ENCODE results near the gene SBNO2.

Gene SBNO2

GRCh38 chr19:1091544-1092175, 82.4 kb downstream of the SBNO2 start:
- in situ Hi-C loops (cut with MboI; ENCODE audit: low sequenced_read_pairs) = no loop called here

- in situ Hi-C loops (cut with MboI; ENCODE audit: low sequenced_read_pairs) = no loop called here
These were observed 83.1 kb downstream of the SBNO2 start for GRCh38 chr19:1090731-1091543.

- in situ Hi-C loops (cut with MboI; ENCODE audit: low sequenced_read_pairs) = no loop called here
These were observed 84.2 kb downstream of the SBNO2 start for GRCh38 chr19:1089891-1090290.

GRCh38 chr19:1089126-1089771, 84.8 kb downstream of the SBNO2 start:
- in situ Hi-C loops (cut with MboI; ENCODE audit: low sequenced_read_pairs) = no loop called here

GRCh38 chr19:1088416-1089010, 85.6 kb downstream of the SBNO2 start:
- in situ Hi-C loops (cut with MboI; ENCODE audit: low sequenced_read_pairs) = no loop called here

GRCh38 chr19:1087813-1088415, 86.2 kb downstream of the SBNO2 start:
- in situ Hi-C loops (cut with MboI; ENCODE audit: low sequenced_read_pairs) = no loop called here

- in situ Hi-C loops (cut with MboI; ENCODE audit: low sequenced_read_pairs) = no loop called here
These were observed 87.5 kb downstream of the SBNO2 start for GRCh38 chr19:1086613-1087012.

GRCh38 chr19:1085676-1086442, 88.2 kb downstream of the SBNO2 start:
- in situ Hi-C loops (cut with MboI; ENCODE audit: low sequenced_read_pairs) = no loop called here

- in situ Hi-C loops (cut with MboI; ENCODE audit: low sequenced_read_pairs) = no loop called here
These were observed 88.9 kb downstream of the SBNO2 start for GRCh38 chr19:1085053-1085658.

GRCh38 chr19:1084024-1084868, 89.8 kb downstream of the SBNO2 start:
- in situ Hi-C loops (cut with MboI; ENCODE audit: low sequenced_read_pairs) = no loop called here

GRCh38 chr19:1082928-1083816, 90.9 kb downstream of the SBNO2 start:
- in situ Hi-C loops (cut with MboI; ENCODE audit: low sequenced_read_pairs) = no loop called here

- in situ Hi-C loops (cut with MboI; ENCODE audit: low sequenced_read_pairs) = no loop called here
These were observed 91.7 kb downstream of the SBNO2 start for GRCh38 chr19:1082165-1082927.

- in situ Hi-C loops (cut with MboI; ENCODE audit: low sequenced_read_pairs) = no loop called here
These were observed 92.5 kb downstream of the SBNO2 start for GRCh38 chr19:1081301-1082164.

- in situ Hi-C loops (cut with MboI; ENCODE audit: low sequenced_read_pairs) = no loop called here
These were observed 93.5 kb downstream of the SBNO2 start for GRCh38 chr19:1080360-1081161.

GRCh38 chr19:1079566-1080111, 94.4 kb downstream of the SBNO2 start:
- in situ Hi-C loops (cut with MboI; ENCODE audit: low sequenced_read_pairs) = no loop called here

Measured in HL-60/S4 (cell line).